Activated CD8-positive, alpha-beta T cell treated with anti-CD3 and anti-CD28 coated beads for 36 hours (primary cell): Measurements from ENCODE around the gene CDC123. TPM values are rescaled to one million over a fixed set of nuclear protein-coding genes. Genes with fewer than 3 reads are reported as not detected.
A peak's percentile ranks its signal among the peaks of the same experiment; 100 is the strongest.

Experiments
- ATAC-seq: fragments of 200-7000 bp; cut with Tn5 transposase; one replicate; pipeline ENCODE4 v1.10.0; 2021; ENCODE audit warnings: mild to moderate bottlenecking, moderate library complexity
- CTCF ChIA-PET: fragments of 350-600 bp; sonication (Branson Sonifier 250); formaldehyde crosslinking; loops from one replicate; lab custom pipeline; 2021; ENCODE audit warnings: antibody characterized with exemption; lab: Charles Lee
- POLR2A ChIA-PET: fragments of 350-600 bp; sonication (Branson Sonifier 250); formaldehyde crosslinking; loops from one replicate; lab custom pipeline; 2021; ENCODE audit warnings: antibody characterized with exemption; lab: Charles Lee
- DNase-seq: peaks from one replicate; pipeline ENCODE4 v3.0.0-alpha.2; 2020
- H3K27ac Mint-ChIP-seq: one replicate; pipeline ENCODE4 v1.8.0; 2021; ENCODE audit warnings: mild to moderate bottlenecking, mixed read lengths
- H3K27me3 Mint-ChIP-seq: one replicate; pipeline ENCODE4 v1.8.0; 2021; ENCODE audit warnings: mixed read lengths
- H3K36me3 Mint-ChIP-seq: one replicate; pipeline ENCODE4 v1.8.0; 2021; ENCODE audit warnings: low read depth, mixed read lengths
- H3K4me1 Mint-ChIP-seq: one replicate; pipeline ENCODE4 v1.8.0; 2021; ENCODE audit warnings: low read depth, mixed read lengths
- H3K4me3 Mint-ChIP-seq: one replicate; pipeline ENCODE4 v1.8.0; 2021; ENCODE audit warnings: mild to moderate bottlenecking, moderate library complexity, mixed read lengths
- H3K9me3 Mint-ChIP-seq: one replicate; pipeline ENCODE4 v1.8.0; 2021; ENCODE audit warnings: mixed read lengths
- intact Hi-C: fragments of 100-400 bp; cut with micrococcal nuclease; formaldehyde crosslinking; loops from one replicate; pipeline ENCODE4 v1.10.0; 2022
- total RNA-seq, 2 experiments: library from RNA; stranded (reverse); gene quantifications; one replicate each; pipeline ENCODE4 v1.2.3, GENCODE V29; 2021
- TF ChIP-seq, protein P1 (sequence below): fragments of 200-600 bp; IDR thresholded peaks from one replicate; pipeline ENCODE4 v1.8.0; 2022; ENCODE audit warnings: antibody characterized with exemption, mild to moderate bottlenecking

Gene CDC123
- total RNA-seq, 2 experiments from 2014 or later: 123 to 125 TPM

DNA sequence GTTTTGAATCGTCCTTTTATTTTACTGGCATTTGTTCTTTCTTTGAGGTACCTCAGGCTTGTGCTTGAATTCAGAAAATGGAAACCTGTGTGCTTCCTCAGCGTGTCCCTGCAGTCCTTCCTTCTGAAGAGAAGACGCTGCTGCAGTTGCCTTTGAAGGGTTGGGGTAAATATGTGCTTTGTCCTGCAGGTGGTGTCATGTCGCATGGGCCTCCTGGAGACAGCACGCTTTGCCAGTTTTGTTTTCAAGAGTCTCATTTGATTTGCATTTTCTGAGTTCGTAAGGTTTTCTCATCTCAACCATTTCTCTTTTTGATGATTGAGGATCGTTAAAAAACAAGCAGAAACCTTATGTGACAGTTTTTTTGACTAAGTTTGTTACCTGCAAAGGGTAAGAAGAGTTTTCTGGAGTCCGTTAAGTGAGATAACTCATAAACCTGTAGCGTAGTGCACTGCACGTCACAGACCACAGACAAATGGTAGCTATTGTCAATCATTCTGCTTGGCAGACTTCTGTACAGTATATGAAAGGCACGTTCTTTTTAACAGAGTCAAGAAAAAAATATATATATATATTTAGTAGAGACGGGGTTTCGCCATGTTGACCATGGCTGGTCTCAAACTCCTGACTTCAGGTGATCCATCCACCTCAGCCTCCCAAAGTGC lies 57.0 kb downstream of the CDC123 start:
- H3K27ac Mint-ChIP-seq: no peak overlapping the region
- peaks cover 14% of the 10 kb centered on the region for H3K36me3 Mint-ChIP-seq
- ATAC-seq (no peak), DNase-seq (peak; percentile 40)
- no peaks in the 10 kb centered on the region for H3K9me3 Mint-ChIP-seq
- no peak overlapping the region for H3K4me3 Mint-ChIP-seq
- intact Hi-C loops: no loop called here
- H3K4me1 Mint-ChIP-seq: no peaks in the 10 kb centered on the region
- no peaks in the 10 kb centered on the region for H3K27me3 Mint-ChIP-seq
- POLR2A ChIA-PET: no interaction called here
- CTCF ChIA-PET: interaction anchor here (1.5 kb wide), 1 partner anchor 458 kb away, joined by 3 read pairs; no protein-coding TSS in a partner anchor
- TF ChIP-seq, protein P1, sequence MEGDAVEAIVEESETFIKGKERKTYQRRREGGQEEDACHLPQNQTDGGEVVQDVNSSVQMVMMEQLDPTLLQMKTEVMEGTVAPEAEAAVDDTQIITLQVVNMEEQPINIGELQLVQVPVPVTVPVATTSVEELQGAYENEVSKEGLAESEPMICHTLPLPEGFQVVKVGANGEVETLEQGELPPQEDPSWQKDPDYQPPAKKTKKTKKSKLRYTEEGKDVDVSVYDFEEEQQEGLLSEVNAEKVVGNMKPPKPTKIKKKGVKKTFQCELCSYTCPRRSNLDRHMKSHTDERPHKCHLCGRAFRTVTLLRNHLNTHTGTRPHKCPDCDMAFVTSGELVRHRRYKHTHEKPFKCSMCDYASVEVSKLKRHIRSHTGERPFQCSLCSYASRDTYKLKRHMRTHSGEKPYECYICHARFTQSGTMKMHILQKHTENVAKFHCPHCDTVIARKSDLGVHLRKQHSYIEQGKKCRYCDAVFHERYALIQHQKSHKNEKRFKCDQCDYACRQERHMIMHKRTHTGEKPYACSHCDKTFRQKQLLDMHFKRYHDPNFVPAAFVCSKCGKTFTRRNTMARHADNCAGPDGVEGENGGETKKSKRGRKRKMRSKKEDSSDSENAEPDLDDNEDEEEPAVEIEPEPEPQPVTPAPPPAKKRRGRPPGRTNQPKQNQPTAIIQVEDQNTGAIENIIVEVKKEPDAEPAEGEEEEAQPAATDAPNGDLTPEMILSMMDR: peak; percentile 41

DNA sequence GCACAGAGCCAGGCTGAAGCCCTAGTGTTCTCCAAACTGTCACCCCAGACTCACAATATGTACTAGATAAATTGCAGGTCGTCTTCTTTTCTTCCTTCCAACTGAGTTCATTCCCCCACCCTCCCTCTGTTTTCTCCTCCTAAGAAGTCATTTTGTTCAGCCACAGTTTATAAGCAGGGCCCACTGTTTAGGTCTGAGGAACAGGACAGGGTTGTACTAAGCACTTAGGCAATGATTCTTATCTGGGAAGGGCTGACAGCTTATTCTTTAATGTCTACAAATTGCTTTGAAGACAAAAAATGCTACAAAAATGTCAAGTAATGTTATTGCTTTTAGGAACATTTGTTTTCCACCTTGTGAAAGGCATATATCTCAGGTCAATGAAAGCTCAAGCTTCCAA lies 59.1 kb downstream of the CDC123 start:
- H3K4me3 Mint-ChIP-seq: no peak overlapping the region
- POLR2A ChIA-PET: no interaction called here
- intact Hi-C loops: no loop called here
- ATAC-seq: no peak
- H3K4me1 Mint-ChIP-seq: no peaks in the 10 kb centered on the region
- no peak overlapping the region for H3K27ac Mint-ChIP-seq
- no peaks in the 10 kb centered on the region for H3K27me3 Mint-ChIP-seq
- no peak for DNase-seq
- TF ChIP-seq, protein P1: no peak
- CTCF ChIA-PET: interaction anchor here (1.5 kb wide), 1 partner anchor 40 kb away, joined by 3 read pairs; no protein-coding TSS in a partner anchor
- H3K36me3 Mint-ChIP-seq: peaks cover 8% of the 10 kb centered on the region
- no peaks in the 10 kb centered on the region for H3K9me3 Mint-ChIP-seq

DNA sequence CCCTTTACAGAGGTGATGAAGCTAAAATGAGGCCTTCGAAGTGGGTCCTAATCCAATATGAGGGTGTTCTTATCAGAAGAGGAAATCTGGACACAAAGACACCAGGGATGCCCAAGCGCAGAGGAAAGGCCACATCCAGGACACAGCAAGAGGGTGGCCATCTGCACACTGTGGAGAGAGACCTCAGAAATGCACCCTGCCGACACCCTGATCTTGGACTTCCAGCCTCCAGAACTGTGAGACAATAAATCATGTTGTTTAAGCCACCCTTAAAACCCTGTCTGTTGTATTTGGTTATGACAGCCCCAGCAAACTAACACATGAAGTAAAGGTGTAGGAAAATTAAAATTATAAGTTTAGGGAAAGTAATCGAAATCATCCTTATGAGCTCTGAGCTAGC lies 64.0 kb downstream of the CDC123 start:
- no peak overlapping the region for H3K27ac Mint-ChIP-seq
- TF ChIP-seq, protein P1: no peak
- peaks cover 16% of the 10 kb centered on the region for H3K4me1 Mint-ChIP-seq
- ChIA-PET POLR2A (no interaction called here), CTCF (interaction anchor here (1.1 to 1.3 kb wide), 2 partner anchors 45 to 451 kb away, joined by 3 to 4 read pairs; no protein-coding TSS in a partner anchor)
- H3K36me3 Mint-ChIP-seq: peaks cover 3% of the 10 kb centered on the region
- ATAC-seq (no peak), DNase-seq (no peak)
- no peaks in the 10 kb centered on the region for H3K9me3 Mint-ChIP-seq
- no peak overlapping the region for H3K4me3 Mint-ChIP-seq
- no peaks in the 10 kb centered on the region for H3K27me3 Mint-ChIP-seq
- intact Hi-C loops: loop anchor here (5.0 kb wide), 2 partner anchors 397 to 452 kb away; no protein-coding TSS in a partner anchor

DNA sequence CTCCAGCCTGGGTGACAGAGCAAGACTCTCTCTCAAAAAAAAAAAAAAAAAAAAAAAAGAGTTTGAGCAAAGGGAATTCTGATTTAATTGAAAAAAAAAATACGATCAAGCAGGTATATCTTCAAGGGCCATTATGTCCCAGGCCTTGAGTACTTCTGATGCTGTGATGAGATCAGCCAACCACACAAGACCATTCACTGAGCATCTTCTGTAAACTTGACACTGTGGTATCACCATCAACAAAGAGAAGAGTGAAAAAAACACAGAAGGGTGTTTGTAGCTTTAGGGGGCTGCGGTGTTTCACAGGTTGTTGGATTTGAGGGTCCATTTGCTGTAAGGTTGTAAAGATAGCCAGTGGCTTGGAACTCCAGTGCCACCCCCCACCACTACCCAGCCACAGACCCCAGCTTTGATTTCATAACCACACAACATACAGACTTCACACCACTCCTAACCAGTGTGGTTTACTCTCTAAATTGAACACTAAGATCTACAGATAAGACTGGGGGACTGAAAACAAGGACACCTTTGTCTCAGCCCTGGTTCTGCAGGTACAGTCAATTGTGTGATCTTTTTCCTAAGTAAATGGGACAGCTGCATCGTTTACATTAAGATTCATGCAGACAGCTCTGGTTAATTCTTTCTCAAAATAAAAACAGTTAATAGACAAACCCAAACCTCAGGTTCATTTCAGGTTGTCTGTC lies 66.4 kb downstream of the CDC123 start:
- CTCF ChIA-PET: interaction anchor here (1.2 to 3.3 kb wide), 4 partner anchors 47 to 640 kb away, joined by 3 to 38 read pairs (median 12); no protein-coding TSS in a partner anchor
- DNase-seq: no peak
- POLR2A ChIA-PET: no interaction called here

More for the DNA sequence above, 66.4 kb downstream of the CDC123 start:
- ATAC-seq: no peak
- Mint-ChIP-seq H3K4me3 (no peak overlapping the region), H3K36me3 (peaks cover 3% of the 10 kb centered on the region), H3K27ac (no peak overlapping the region), H3K9me3 (no peaks in the 10 kb centered on the region), H3K27me3 (no peaks in the 10 kb centered on the region), H3K4me1 (peaks cover 24% of the 10 kb centered on the region)
- intact Hi-C loops: loop anchor here (5.0 kb wide), 2 partner anchors 395 to 450 kb away; no protein-coding TSS in a partner anchor
- TF ChIP-seq, protein P1: no peak
